Lower leg skin (tissue), 4 donors: ENCODE measurements around the gene DICER1. TPM values are rescaled to one million over a fixed set of nuclear protein-coding genes. Genes with fewer than 3 reads are reported as not detected.

Experiments
- DNase-seq, 2 donors: peaks; one replicate each; pipeline ENCODE4 v3.0.0-alpha.2; 2019; ENCODE audit warnings: low spot score in 2 of 2
- H3K4me3 ChIP-seq: fragments of 200-600 bp; sonication (generic); 2 replicates; pipeline ENCODE4 v1.5.1; 2017; ENCODE audit warnings: mild to moderate bottlenecking, low read depth; ENCODE audit not compliant: poor library complexity, severe bottlenecking
- POLR2A ChIP-seq, 2 donors: fragments of 450-650 bp; IDR thresholded peaks; one replicate each; pipeline ENCODE4 v1.6.1; 2016 to 2017; ENCODE audit warnings: antibody characterized with exemption in 2 of 2, mild to moderate bottlenecking in 1 of 2, moderate library complexity in 1 of 2
- WGBS, 2 donors: methylation state at CpG; one replicate each; pipeline ENCODE4 v1.1.5; 2018; 5-methylcytosine and 5-hydroxymethylcytosine counted together
- intact Hi-C: fragments of 100-400 bp; cut with DNase I; formaldehyde crosslinking; loops from one replicate; pipeline ENCODE4 v1.15.0; 2023; ENCODE audit warnings: low total_unique reads
- total RNA-seq, 4 donors: library from RNA; depleted of rRNA; stranded (reverse); fragments of >200 nt; gene quantifications; one replicate each; pipeline ENCODE4 v1.1.0, GENCODE V29; 2016
- TF ChIP-seq, protein P1 (sequence below), 3 donors: fragments of 450-650 bp; IDR thresholded peaks; one replicate each; pipeline ENCODE4 v1.5.1; 2016; ENCODE audit warnings: antibody characterized with exemption in 3 of 3, mild to moderate bottlenecking in 3 of 3, moderate library complexity in 2 of 3

Gene DICER1
- total RNA-seq, 4 donors from 2014 or later, result 32.8 to 70.4 (median 45.0) TPM

DNA sequence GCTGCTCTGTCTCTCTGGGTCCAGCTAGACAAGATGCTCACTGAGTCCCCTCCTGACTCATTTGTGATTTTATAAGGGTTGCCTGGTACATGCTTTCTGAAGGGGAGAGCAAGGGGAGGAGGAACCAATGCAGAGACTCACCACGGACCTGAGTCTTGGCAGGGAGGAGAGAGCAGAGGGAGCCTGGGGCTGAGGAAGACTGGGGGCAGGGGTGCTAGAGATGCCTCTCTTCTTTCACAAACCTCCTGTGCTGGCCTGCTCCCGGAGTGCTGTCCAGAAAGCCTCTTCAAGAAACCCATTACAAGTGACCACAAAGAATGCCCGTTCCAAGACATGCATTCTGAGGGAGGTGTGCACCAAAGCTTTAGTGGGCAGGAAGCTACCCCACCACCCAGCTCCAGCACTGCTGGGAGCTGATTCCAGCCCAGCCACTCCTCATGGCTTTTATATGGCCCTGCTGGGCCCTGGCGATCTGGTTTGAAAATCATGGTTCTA, 33.1 kb upstream of the DICER1 start:
- WGBS, 2 donors, result 76 to 79% methylated on average over 4 of the region's 4 CpGs
- TF ChIP-seq POLR2A (IDR thresholded peaks at IDR 0.05), result no peak
- TF ChIP-seq, protein P1, sequence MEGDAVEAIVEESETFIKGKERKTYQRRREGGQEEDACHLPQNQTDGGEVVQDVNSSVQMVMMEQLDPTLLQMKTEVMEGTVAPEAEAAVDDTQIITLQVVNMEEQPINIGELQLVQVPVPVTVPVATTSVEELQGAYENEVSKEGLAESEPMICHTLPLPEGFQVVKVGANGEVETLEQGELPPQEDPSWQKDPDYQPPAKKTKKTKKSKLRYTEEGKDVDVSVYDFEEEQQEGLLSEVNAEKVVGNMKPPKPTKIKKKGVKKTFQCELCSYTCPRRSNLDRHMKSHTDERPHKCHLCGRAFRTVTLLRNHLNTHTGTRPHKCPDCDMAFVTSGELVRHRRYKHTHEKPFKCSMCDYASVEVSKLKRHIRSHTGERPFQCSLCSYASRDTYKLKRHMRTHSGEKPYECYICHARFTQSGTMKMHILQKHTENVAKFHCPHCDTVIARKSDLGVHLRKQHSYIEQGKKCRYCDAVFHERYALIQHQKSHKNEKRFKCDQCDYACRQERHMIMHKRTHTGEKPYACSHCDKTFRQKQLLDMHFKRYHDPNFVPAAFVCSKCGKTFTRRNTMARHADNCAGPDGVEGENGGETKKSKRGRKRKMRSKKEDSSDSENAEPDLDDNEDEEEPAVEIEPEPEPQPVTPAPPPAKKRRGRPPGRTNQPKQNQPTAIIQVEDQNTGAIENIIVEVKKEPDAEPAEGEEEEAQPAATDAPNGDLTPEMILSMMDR (IDR thresholded peaks at IDR 0.05), result no peak
- no peak overlapping the region for H3K4me3 ChIP-seq
- DNase-seq, result no peak
- intact Hi-C loops, result no loop called here

DNA sequence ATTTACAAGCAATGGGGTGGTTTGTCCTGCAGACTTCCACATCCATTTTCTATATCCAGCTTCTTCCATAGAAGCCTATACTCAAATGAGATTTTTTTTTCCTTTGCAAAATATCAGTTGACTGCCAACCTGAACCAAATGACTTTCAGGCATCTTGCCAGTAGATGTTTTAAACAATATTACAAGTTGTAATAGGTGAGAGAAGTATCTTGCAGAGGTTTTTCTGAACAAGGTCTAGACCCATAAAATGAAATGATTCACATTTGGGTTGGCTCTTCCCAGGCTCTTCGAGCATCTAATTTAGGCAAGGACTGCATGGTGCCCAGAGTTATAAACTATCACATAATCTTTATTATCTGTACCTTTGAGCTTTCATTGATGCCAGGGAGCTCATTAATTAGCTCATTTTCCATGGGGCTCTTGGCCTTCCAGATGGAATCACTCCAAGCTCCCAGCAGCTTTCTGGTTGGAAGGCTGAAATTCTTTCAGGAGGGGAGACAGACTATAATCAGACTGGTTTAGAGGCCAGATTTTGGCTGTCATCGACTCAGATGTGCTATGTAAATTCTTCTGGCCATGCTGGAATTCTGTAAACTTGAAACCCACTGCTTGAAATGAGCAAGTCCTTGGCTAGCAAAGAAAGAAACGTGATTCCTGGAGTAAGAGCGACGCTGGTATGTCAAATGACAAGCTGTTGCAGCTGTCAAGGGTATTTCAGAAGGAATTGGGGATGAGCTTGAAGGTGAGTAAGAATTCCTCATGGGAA, 32.2 kb upstream of the DICER1 start:
- TF ChIP-seq, protein P1 (IDR thresholded peaks at IDR 0.05), result no peak
- TF ChIP-seq POLR2A (IDR thresholded peaks at IDR 0.05), result no peak
- intact Hi-C loops, result no loop called here
- WGBS, 2 donors, result 45 to 53% methylated on average over 5 of the region's 5 CpGs
- H3K4me3 ChIP-seq, result no peak overlapping the region
- no peak for DNase-seq

DNA sequence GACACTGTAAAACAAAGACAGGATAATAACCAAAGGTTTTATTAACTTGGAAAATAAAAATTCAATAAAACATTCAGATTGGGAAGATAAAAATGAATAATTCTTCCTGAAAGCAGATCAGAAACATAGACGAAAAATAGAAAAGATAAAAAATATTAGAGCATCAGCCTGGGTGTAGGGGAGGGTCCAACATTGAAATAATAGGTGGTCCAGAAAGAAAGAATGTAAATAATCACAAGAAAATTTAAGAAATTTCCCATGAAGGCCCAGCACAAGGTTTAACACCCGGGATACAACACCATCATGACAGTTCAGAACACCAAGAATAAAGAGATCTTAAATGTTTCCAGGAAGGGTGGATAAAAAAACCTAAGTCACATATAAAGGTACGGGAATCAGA, 31.1 kb upstream of the DICER1 start:
- WGBS, 2 donors, result 88 to 91% methylated on average over 3 of the region's 3 CpGs
- DNase-seq, result no peak
- no peak overlapping the region for H3K4me3 ChIP-seq
- intact Hi-C loops, result no loop called here
- TF ChIP-seq, protein P1 (IDR thresholded peaks at IDR 0.05), result no peak
- no peak for TF ChIP-seq POLR2A (IDR thresholded peaks at IDR 0.05)

DNA sequence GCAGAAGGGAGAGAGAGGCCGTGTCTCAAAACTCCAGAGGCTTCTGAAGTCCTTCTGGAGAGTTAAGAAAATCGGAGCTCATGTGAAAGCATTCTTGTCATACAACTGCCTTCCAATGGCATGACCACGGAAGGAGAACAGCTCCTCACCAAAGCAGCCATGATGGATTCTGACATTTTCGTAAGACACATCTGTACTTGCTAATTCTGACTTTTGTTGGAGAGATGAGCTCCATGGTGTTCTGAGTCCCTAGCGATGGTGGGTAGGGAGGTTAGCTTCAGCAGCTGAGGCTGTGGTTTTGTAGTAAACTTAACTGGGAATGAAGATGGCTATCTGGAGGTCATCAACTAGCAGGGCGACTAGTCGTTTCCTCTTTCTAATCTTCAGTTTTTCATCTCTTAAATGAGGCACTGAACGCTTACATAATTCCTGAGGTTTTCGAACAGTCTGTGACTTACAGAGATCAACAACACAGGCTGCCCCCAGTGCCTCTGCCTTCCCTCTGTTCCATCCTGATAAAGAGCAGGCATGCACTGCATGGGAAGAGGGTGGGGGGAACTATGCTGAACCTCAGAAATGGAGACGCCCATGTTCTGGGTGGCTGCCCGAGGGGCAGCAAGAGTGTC, 28.6 kb upstream of the DICER1 start:
- TF ChIP-seq POLR2A (IDR thresholded peaks at IDR 0.05), result no peak
- TF ChIP-seq, protein P1 (IDR thresholded peaks at IDR 0.05), result no peak
- intact Hi-C loops, result no loop called here
- H3K4me3 ChIP-seq, result no peak overlapping the region
- WGBS, 2 donors, result 76% methylated on average over 11 of the region's 11 CpGs
- DNase-seq, result no peak

DNA sequence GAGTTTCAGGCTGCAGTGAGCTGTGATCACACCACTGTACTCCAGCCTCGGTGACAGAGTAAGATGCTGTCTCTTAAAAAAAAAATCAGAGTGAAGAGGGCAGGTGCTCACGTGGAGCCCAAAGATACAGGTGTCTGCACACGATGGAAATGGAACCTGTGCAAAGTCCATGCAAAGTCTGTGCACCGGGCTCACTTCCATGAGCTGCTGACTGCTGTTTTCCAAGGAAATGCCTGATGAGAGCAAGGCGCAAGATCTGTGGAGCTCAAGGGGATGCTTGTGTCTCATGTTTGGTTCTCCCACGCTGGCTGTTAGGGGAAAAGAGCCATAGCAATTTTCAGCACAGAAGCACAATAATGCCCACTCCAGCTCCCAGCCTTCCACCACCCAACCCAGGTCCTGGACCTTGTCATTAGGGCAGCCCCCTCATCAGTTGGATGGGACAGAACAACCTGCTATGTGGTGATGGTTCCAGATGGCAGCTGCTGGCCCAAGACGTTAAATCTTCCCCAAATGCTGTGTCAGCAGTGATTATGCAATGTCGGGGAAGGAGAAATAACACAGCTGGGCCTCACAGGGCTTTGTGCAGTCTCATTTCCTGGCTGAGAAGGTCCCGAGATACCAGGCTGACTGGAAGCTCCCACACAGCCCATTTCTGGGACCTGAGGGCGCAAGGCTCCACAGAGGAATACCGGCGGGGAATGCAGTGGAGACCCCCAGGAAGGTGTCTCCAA, 27.9 kb upstream of the DICER1 start:
- intact Hi-C loops, result no loop called here
- no peak overlapping the region for H3K4me3 ChIP-seq
- 73 to 74% methylated on average over 12 of the region's 12 CpGs for WGBS, 2 donors
- peak; percentile 38 to 86 for DNase-seq
- no peak for TF ChIP-seq POLR2A (IDR thresholded peaks at IDR 0.05)

DNA sequence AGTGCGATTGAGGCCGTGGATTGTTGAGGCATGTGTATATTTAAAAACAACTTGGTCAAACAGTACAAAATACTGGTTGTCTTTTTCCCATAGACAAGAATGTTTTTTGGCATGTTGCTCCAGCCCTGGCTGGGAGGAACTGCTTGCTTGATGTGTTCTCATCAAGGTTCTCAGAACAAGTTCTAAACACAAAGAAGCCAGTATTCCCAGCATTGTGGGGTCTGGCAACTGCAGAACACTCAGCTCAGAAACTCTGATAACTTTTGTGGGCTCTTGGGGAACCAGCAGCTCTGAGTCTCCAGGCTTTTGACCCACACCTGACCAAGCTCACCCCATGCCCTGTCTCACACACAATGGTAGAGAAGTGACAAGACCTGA, 27.1 kb upstream of the DICER1 start:
- no peak for DNase-seq
- 45 to 55% methylated on average over 2 of the region's 2 CpGs for WGBS, 2 donors
- no peak overlapping the region for H3K4me3 ChIP-seq
- intact Hi-C loops, result no loop called here
- TF ChIP-seq, protein P1 (IDR thresholded peaks at IDR 0.05), result no peak
- TF ChIP-seq POLR2A (IDR thresholded peaks at IDR 0.05), result no peak
